Measurements from ENCODE around the gene CCDC81.
"Not testable (repeated sequence)": the region's sequence is repeated elsewhere in the genome, so short reads cannot be mapped to it uniquely, and the experiment has no call there.

Gene CCDC81

DNA sequence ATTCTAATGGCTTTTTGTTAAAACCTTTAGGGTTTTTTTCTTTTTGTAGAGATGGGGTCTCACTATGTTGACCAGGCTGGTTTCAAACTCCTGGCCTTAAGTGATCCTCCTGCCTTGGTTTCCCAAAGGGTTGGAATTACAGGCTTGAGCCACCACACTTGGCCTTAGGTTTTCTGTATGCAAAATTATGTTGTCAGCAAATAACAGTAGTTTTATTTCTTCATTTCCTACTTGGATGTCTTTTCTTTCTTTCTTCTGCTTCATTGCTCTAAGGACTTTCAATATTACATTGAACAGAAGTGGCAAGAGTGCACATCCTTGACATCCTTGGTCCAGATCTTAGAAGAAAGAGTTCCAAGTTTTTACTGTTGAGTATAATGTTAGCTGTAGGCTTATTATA lies 52.8 kb downstream of the CCDC81 start:
- TF ChIP-seq, protein P1, sequence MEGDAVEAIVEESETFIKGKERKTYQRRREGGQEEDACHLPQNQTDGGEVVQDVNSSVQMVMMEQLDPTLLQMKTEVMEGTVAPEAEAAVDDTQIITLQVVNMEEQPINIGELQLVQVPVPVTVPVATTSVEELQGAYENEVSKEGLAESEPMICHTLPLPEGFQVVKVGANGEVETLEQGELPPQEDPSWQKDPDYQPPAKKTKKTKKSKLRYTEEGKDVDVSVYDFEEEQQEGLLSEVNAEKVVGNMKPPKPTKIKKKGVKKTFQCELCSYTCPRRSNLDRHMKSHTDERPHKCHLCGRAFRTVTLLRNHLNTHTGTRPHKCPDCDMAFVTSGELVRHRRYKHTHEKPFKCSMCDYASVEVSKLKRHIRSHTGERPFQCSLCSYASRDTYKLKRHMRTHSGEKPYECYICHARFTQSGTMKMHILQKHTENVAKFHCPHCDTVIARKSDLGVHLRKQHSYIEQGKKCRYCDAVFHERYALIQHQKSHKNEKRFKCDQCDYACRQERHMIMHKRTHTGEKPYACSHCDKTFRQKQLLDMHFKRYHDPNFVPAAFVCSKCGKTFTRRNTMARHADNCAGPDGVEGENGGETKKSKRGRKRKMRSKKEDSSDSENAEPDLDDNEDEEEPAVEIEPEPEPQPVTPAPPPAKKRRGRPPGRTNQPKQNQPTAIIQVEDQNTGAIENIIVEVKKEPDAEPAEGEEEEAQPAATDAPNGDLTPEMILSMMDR (IDR thresholded peaks at IDR 0.05; ENCODE audit: borderline replicate concordance, control extremely low read depth, extremely low read depth, insufficient read depth, missing control alignments) = no peak
- DNase-seq (ENCODE audit: low spot score) = no peak
- in situ Hi-C loops (cut with MboI; ENCODE audit: low sequenced_read_pairs, unreplicated experiment) = no loop called here

DNA sequence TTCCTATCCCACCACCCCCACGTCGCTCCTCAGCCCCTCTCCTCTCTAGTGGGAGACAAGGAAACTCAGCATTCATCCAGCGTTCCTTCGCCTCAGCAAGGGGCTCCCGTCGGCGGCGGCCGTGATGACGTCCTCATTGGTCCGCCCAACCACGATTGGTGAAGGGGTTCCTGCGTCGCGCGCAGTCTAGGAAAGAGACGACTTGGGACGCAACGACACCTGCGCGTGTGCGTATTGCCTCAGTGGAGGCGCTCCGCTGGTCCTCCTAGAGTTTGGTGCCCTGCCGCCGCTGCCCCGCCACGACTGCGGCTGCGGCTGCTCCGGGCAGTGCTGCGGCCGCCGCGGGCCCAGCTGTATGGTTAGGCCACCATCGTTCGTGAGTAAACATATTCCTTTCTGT lies 56.6 kb downstream of the CCDC81 start:
- in situ Hi-C loops (cut with MboI; ENCODE audit: low sequenced_read_pairs, unreplicated experiment) = no loop called here
- peak; percentile 79 for DNase-seq (ENCODE audit: low spot score)
- TF ChIP-seq, protein P1 (IDR thresholded peaks at IDR 0.05; ENCODE audit: borderline replicate concordance, control extremely low read depth, extremely low read depth, insufficient read depth, missing control alignments) = no peak

DNA sequence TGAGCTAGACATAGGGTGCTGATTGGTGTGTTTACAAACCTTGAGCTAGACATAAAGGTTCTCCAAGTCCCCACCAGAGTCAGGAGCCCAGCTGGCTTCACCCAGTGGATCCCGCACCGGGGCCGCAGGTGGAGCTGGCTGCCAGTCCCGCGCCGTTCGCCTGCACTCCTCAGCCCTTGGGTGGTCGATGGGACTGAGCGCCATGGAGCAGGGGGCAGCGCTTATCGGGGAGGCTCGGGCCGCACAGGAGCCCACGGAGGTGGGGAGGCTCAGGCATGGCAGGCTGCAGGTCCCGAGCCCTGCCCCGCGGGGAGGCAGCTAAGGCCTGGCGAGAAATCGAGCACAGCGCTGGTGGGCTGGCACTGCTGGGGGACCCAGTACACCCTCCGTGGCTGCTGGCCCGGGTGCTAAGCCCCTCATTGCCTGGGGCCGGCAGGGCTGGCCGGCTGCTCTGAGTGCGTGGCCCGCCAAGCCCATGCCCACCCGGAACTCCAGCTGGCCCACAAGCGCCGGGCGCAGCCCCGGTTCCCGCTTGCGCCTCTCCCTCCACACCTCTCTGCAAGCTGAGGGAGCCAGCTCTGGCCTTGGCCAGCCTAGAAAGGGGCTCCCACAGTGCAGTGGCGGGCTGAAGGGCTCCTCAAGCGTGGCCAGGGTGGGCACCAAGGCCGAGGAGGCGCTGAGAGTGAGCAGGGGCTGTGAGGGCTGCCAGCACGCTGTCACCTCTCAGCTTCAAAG lies 58.8 kb downstream of the CCDC81 start:
- DNase-seq (ENCODE audit: low spot score); in situ Hi-C loops (cut with MboI; ENCODE audit: low sequenced_read_pairs, unreplicated experiment): not testable (repeated sequence)

DNA sequence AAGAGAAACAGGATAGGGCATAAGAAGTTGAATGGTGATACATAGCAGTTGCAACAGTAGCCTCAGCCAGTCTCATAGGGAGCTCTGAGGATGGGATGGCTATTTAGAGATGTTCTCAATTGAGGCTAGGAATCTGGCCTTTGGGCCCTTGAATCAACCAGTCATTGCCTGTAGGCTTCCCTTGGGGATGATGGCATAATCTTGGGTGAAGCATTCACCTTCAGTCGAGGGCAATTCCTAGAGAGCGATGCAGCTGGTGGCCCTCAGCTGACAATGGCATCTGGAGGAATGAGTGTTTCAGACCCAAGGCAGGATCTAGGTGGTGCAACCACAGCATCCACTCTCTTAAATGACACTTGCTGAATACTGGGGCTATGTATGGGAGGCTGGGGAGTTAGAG lies 61.0 kb downstream of the CCDC81 start:
- no peak for DNase-seq (ENCODE audit: low spot score)
- in situ Hi-C loops (cut with MboI; ENCODE audit: low sequenced_read_pairs, unreplicated experiment) = no loop called here
- TF ChIP-seq, protein P1 (IDR thresholded peaks at IDR 0.05; ENCODE audit: borderline replicate concordance, control extremely low read depth, extremely low read depth, insufficient read depth, missing control alignments) = no peak

DNA sequence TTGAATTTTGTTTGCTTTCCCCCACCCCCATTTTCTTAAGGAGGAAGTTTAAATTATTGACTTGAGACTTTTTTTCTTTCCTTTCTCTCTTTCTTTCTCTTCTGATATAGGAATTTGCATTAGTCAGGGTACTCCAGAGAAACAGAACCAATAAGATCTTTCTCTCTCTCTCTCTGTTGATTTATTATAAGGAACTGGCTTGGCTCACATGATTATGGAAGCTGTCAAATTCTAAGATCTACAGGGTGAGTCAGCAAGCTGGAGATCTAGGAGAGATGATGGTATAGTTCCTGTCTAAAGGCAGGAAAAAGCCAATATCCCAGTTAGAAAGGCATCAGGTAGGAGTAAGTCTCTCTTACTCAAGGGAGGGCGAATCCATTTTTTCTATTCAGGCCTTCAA lies 64.0 kb downstream of the CCDC81 start:
- TF ChIP-seq, protein P1 (IDR thresholded peaks at IDR 0.05; ENCODE audit: borderline replicate concordance, control extremely low read depth, extremely low read depth, insufficient read depth, missing control alignments) = no peak
- in situ Hi-C loops (cut with MboI; ENCODE audit: low sequenced_read_pairs, unreplicated experiment) = no loop called here
- no peak for DNase-seq (ENCODE audit: low spot score)

DNA sequence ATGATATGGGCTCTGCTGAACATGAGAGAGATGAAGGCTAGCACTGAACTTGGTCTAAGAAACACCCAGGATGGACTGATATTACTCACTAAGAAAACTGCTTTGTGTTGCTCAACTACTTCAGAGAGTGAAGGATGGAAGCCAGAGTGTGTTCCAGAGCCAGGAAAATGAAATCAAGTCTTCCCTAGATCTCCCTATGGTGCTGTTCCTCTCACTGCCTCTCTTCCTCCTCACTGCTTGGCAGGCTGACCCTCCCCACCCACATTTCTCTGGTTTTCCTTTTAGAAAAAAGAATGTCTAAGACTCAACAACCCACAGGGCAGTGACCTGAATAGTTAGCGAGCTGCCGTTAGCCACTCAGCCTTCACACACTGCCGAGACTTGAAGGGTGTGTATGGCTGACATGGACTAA lies 65.6 kb downstream of the CCDC81 start:
- in situ Hi-C loops (cut with MboI; ENCODE audit: low sequenced_read_pairs, unreplicated experiment) = no loop called here
- TF ChIP-seq, protein P1 (IDR thresholded peaks at IDR 0.05; ENCODE audit: borderline replicate concordance, control extremely low read depth, extremely low read depth, insufficient read depth, missing control alignments) = no peak
- no peak for DNase-seq (ENCODE audit: low spot score)

DNA sequence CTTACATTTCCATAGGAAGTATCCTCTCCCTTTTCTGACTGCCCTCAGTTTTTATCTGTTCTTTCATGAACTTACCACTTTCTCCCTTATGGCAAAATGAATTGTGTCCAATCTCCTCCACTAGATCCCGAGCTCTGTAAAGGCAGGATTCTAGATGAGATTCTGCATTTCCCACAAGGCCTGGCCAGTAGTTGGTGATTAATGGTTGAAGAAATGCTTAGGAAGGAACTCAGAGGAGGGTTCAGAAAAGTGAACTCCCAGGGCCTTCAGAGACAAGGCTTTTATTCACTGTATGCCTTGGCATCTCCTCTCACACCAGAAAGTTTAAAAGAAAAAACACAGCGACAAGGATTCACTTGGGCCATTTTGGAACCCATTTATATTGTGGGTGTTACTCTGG lies 66.2 kb downstream of the CCDC81 start:
- in situ Hi-C loops (cut with MboI; ENCODE audit: low sequenced_read_pairs, unreplicated experiment) = no loop called here
- TF ChIP-seq, protein P1 (IDR thresholded peaks at IDR 0.05; ENCODE audit: borderline replicate concordance, control extremely low read depth, extremely low read depth, insufficient read depth, missing control alignments) = no peak
- DNase-seq (ENCODE audit: low spot score) = no peak

Measured in GM13976 (cell line).